ENCODE measurements around the gene LMX1B.

LMX1B gene

GRCh38 chr9:126628969-126629674, 15.4 kb downstream of the LMX1B start:
- H4K20me1 ChIP-seq (ENCODE audit: insufficient read depth): no peaks in the 10 kb centered on the region
- no peak overlapping the region for H2AFZ ChIP-seq (ENCODE audit: low read depth)
- no peak for TF ChIP-seq CTCF (conservative IDR thresholded peaks at IDR 0.05; ENCODE audit: low read depth, low read length)

GRCh38 chr9:126630458-126631237, 16.9 kb downstream of the LMX1B start:
- peaks cover 93% of the 10 kb centered on the region for H3K27me3 ChIP-seq (ENCODE audit: insufficient read depth, low read depth)
- no peak overlapping the region for H3K4me2 ChIP-seq

More at GRCh38 chr9:126628969-126629674, 15.4 kb downstream of the LMX1B start:
- H3K9ac ChIP-seq: no peak overlapping the region
- H3K27me3 ChIP-seq (ENCODE audit: insufficient read depth, low read depth): peaks cover 96% of the 10 kb centered on the region
- no peak overlapping the region for H3K4me3 ChIP-seq (IDR thresholded peaks at IDR 0.05; ENCODE audit: insufficient read depth, low read depth, low read length)
- H3K79me2 ChIP-seq (ENCODE audit: insufficient read depth, low read depth): no peaks in the 10 kb centered on the region
- H3K4me2 ChIP-seq: no peak overlapping the region
- H3K27ac ChIP-seq: no peak overlapping the region
- no peaks in the 10 kb centered on the region for H3K4me1 ChIP-seq (ENCODE audit: low read depth, poor library complexity, severe bottlenecking)
- H3K36me3 ChIP-seq (ENCODE audit: insufficient read depth): no peaks in the 10 kb centered on the region

GRCh38 chr9:126631254-126631653, 17.5 kb downstream of the LMX1B start:
- no peak overlapping the region for H3K9ac ChIP-seq
- TF ChIP-seq CTCF (conservative IDR thresholded peaks at IDR 0.05; ENCODE audit: low read depth, low read length): no peak
- H3K27me3 ChIP-seq (ENCODE audit: insufficient read depth, low read depth): peaks cover 88% of the 10 kb centered on the region
- no peak overlapping the region for H3K4me3 ChIP-seq (IDR thresholded peaks at IDR 0.05; ENCODE audit: insufficient read depth, low read depth, low read length)
- H3K4me1 ChIP-seq (ENCODE audit: low read depth, poor library complexity, severe bottlenecking): no peaks in the 10 kb centered on the region
- H3K4me2 ChIP-seq: no peak overlapping the region
- no peak overlapping the region for H3K27ac ChIP-seq
- H2AFZ ChIP-seq (ENCODE audit: low read depth): no peak overlapping the region
- no peaks in the 10 kb centered on the region for H4K20me1 ChIP-seq (ENCODE audit: insufficient read depth)
- H3K36me3 ChIP-seq (ENCODE audit: insufficient read depth): no peaks in the 10 kb centered on the region
- H3K79me2 ChIP-seq (ENCODE audit: insufficient read depth, low read depth): no peaks in the 10 kb centered on the region

More at GRCh38 chr9:126630458-126631237, 16.9 kb downstream of the LMX1B start:
- H3K79me2 ChIP-seq (ENCODE audit: insufficient read depth, low read depth): no peaks in the 10 kb centered on the region
- H2AFZ ChIP-seq (ENCODE audit: low read depth): no peak overlapping the region
- H3K4me3 ChIP-seq (IDR thresholded peaks at IDR 0.05; ENCODE audit: insufficient read depth, low read depth, low read length): no peak overlapping the region
- H3K27ac ChIP-seq: no peak overlapping the region
- no peaks in the 10 kb centered on the region for H3K4me1 ChIP-seq (ENCODE audit: low read depth, poor library complexity, severe bottlenecking)
- H3K36me3 ChIP-seq (ENCODE audit: insufficient read depth): no peaks in the 10 kb centered on the region
- no peaks in the 10 kb centered on the region for H4K20me1 ChIP-seq (ENCODE audit: insufficient read depth)
- no peak for TF ChIP-seq CTCF (conservative IDR thresholded peaks at IDR 0.05; ENCODE audit: low read depth, low read length)
- H3K9ac ChIP-seq: no peak overlapping the region

GRCh38 chr9:126633881-126634558, 20.3 kb downstream of the LMX1B start:
- H3K4me2 ChIP-seq: no peak overlapping the region
- no peak for TF ChIP-seq CTCF (conservative IDR thresholded peaks at IDR 0.05; ENCODE audit: low read depth, low read length)
- no peaks in the 10 kb centered on the region for H4K20me1 ChIP-seq (ENCODE audit: insufficient read depth)
- H3K4me1 ChIP-seq (ENCODE audit: low read depth, poor library complexity, severe bottlenecking): no peaks in the 10 kb centered on the region
- H2AFZ ChIP-seq (ENCODE audit: low read depth): no peak overlapping the region
- H3K27ac ChIP-seq: no peak overlapping the region
- H3K27me3 ChIP-seq (ENCODE audit: insufficient read depth, low read depth): peaks cover 61% of the 10 kb centered on the region
- no peak overlapping the region for H3K4me3 ChIP-seq (IDR thresholded peaks at IDR 0.05; ENCODE audit: insufficient read depth, low read depth, low read length)
- no peaks in the 10 kb centered on the region for H3K79me2 ChIP-seq (ENCODE audit: insufficient read depth, low read depth)
- H3K9ac ChIP-seq: no peak overlapping the region
- no peaks in the 10 kb centered on the region for H3K36me3 ChIP-seq (ENCODE audit: insufficient read depth)
